NCI-H524 (cell line): ENCODE data around the gene SETD3.

Experiments used
- DNase-seq, 2 experiments: peaks; one replicate each; lab custom pipeline; 2025; lab: John Stamatoyannopoulos, UW

The SETD3 gene

DNA sequence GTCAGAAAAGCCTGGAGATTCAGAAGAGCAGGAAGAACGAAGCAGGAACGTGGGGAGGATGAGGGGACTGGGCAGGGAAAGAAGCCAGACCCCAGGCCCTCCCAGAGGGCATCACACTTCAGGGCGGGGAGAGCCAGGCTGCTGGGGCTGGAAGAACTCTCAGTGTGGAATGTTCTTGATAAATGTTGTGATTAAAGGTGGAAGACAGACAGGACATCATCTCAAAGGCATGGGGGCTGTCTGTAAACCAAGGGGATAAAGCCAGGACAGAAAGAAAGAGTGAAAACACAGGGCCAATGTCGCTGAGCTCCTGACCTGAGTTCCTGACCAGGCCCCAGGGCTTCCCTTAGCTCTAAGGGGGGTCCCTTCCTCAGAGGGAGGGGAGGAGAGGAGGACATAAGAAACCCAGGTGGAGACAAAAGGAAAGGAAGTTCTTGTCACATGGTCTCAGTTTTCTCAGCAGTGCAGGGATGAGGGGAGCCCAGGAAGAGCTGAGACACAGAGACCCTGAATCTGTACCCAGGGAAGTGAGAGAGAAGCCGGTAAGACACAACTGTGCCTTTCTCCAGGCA is 56.3 kb downstream of the SETD3 start:
- no peak for DNase-seq

DNA sequence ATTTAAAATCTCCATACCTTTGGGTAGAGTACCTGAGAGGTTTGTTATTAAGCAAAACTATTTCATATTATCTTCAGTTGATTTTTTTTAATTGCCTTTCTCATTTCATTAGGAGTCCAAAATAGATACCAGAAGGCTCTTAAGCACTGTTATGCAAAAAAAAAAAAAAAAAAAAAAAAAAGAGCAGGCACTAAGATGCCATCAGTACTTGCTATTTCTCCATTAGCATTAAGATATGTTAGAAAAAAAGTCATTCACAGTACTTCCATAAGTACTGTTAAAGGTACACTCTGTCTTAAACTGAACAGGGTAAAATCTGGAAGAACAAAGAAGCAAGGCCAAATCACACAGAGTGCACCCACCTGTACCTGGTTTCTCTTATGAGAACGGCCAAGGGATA is 57.2 kb downstream of the SETD3 start:
- DNase-seq = no peak

DNA sequence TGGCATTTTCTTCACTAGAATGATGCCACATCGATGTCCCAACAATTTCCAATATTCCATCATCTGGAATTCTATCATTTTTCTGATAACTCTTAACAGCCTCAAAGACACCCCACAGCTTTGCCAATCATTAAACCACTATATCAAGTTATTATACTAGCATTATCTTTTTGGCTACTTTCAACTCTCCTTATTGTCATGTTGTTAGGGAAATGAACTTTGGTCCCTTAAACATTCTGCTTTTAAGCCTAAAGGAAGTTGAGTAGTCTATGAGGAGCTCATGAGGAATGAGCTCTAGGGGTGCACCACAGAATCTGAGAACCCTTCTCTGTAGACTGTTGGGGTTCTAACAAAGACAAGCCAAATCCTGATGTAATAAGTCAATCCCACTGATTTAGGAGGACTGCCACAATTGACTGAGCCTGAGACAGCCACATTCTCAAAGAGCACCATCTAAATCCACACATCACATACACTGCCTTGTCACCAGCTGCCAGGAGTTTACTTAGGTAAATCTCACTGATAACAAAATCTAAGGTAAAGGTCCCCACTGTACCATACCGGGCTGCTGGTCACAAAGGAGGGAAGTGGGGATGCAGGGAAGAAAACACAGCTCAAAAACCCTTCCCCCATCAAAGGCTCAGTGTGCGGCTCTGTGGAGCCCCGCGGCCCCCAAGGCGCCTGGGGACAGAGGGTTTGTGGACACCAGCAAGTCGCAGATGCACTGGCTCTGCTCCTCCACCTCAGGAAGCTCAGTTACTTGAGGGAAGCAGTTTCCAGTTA is 58.2 kb downstream of the SETD3 start:
- DNase-seq = no peak

DNA sequence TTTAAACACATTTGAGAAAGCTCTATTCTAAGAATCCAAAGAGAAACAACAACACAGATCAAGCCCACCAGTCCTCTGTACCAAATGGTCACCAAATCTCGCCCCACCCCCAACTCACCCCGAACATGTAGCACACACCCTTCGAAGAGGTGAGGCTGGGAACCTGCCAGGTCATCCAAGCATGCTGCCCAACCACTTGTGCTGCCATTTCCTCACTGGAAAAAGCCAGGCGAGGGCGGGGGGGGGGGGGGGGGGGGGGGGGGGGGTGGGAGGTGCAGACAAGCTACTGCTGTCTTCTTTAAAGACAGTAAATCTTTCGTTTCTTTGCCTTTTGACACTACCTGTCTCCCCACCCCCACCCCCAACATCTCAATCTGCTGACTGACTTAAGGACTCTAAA is 59.9 kb downstream of the SETD3 start:
- no peak for DNase-seq

DNA sequence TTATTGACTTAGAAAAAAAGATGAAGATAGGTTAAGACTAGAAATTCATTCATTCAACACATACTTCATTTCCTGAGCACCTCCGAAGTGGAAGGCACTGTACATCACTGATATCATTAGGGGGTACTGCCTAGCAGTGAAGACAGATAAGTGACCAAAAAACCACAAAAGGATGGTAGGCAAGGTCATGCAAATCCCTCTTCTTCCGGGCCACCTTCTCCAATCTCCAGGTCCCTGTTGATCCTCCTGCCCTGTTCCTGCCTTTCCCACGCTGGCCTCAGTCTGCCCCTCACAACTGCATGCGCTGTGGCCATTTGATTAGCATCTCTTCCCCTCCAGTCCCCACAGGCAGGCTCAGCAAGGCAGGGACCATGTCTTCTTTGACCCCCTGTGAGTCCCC is 60.8 kb downstream of the SETD3 start:
- DNase-seq = no peak

DNA sequence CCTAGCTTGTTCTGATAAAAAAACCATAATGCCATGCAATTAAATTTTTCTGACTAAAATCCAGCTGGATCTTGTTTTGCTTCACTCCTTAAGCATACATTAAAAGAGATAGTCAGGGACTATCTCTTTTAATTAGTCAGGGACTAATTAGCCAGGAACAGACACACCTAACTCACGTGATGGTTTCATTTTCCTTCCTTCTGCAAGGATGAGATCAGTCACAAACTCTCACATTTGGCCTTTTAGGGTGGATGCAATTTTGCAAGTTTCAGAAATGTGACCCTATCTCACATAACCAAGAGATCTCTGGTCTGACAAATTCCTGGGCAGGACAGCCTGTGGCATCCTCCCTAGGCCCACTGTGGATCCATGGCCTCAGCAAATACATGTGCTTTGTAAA is 62.4 kb downstream of the SETD3 start:
- no peak for DNase-seq

DNA sequence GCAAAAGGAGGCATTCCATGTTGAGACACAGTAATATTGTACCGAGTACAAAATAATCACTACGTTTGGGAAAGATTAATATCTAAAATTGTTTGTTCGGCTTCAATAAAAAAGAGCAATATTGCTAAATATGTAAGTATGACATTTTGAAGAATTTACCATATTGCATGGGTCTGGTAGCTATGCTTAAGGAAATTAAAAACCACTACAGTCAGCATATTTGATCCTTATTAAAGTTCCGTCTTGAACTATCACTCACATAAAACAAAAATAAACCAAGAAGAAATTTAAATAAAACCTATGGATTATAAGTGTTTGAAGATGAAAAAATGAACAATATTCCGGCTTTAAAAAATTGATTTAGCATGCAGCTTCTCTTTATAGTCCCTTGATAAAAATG is 63.8 kb downstream of the SETD3 start:
- DNase-seq = no peak

DNA sequence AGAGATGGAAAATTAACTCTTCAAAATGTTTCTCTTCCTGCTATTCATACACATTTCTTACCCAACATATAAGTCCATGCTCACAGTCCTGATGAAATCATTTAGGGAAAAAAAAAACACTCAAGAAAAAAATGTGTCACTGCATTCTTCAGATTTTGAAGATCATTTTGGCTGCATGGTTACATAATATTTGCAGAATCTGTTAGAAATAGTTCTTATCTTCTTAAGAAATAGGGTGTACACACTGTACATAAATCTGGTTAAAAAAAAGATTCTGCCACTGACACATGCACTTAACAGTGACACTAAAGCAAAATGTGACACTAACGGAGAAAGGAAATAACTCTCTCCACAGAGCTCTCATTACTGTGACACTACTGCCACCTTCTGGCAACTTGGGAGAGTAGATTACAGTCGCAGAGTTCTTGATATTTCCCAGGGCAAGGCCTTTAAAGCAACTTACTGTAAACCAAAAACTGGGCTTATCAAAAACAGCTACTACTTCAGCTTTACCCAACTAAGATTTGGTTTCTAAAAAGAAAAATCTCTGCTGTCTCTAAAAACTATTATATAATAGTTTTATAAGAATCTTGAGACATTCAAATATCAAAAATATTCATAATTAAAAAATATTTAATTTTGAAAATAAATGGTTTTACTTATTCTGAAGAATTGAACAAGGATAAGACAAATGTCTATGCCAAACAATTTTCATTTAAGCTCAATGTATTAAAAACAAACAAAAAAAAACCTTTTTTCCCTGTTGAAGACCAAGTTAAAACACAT is 65.0 kb downstream of the SETD3 start:
- peak; percentile 95 to 96 for DNase-seq

DNA sequence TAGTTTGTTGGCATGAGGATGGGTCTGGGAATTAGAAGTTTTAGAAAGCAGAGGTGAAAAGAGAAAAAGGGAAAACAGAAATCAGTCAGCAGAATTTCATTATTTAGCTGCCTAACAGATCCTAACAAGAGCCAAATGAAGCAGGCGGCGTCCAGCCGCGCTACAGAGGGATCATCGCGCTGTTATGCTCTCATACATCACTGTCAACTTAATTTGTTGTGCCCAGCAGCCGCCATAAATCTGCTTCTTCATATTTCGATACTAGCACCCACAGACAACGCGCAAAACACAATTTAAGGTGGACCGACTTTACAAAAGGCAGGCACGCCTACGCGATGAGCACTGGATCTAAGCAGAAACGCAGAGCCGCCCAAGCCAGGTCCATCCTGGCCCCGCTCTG is 66.7 kb downstream of the SETD3 start:
- DNase-seq = peak; percentile 73 to 74

DNA sequence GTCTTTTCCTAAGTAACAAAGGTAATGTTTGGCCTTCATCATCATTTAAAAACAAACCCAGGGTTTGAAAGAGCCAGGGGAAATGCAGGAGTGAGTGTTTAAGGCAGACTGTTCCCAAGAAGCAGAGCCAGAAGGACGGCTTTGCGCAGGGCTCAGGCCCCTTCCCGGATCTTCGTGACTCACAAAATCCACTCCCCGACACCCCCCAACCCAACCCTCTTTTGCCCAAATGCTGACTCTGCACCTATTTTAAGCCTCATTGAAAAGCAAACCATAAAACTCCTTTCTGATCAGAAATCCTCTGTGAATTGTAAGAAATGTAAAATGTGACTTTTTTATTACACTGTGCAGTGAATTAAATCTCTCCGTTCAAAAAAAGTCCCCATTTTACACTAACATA is 67.5 kb downstream of the SETD3 start:
- DNase-seq = peak in 1 of 2 experiments; percentile 62

DNA sequence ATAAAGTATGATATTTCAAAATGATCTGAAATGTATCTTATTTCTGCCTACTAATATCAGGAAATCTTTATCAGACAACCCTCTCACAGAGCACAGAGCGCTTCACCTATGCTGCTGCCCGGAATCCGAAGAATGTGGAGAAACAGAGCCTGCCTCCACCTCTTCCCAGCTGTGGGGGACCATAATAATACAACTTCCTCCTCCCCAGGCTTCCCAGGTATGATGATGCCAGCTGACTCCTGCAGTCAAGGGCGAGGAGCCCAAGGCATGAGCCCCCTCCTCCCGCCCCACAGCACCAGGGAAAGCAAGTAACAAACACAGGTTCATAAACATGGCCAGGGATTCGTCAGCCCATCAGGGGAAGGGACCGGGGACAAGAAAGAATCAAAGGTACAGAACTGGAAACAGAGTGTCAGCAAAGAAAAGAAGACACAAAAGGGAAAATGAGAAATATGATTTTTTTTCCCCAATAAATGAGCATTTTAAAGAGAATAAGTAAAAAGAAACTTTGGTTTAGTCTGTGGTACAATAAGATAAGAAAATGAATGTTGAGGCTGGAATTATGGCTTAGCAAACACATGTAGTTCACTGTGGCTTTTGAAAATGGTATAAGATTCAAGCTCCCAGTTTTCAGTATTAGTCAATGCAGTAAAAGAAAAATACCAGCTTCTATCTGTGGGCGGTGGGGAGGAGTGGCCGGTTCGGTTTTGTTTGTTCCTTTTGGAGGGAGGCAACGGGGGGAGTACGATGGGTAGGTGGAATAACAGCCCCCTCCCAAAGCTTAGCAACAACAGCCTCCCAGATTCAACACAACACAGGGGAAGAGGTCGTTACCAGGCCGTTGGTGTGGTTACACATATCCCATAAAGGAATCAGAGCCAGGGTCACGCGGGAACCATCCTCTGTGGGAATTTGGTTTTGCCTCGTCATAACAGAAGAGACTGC is 68.3 kb downstream of the SETD3 start:
- no peak for DNase-seq

DNA sequence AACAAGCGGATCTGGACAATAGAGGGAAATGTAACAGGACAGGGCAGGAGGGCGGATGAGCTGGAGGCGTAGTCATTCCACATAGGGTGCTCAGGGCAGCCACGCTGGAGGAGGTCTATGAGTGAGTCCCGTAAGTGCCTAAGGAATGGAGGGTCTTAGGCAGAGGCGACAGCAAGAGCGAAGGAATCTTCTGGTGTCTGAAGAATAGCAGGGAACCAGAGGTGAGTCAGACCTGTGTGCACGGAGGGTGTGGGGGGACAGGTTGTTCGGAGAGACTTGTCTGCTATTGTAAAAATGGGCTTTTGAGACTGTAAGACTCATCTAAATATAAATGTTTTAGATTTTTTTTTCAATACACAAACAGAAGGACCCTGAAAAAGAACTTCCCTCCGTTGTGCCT is 70.6 kb downstream of the SETD3 start:
- no peak for DNase-seq

DNA sequence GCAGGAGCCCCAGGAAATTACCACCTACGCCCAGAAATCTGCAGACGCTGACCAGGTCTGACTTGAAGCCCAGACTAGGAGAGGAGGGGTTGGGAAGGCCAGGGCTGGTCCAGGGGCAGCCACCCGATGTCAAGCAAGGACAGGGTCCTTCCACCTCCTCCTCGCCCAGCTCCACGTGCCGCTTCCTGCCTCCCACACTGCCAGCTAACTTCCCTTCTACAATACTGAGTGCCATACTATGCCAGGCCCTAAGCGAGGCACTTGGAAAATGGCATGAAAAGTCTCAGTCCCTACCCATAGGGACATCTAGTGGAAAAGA is 71.7 kb downstream of the SETD3 start:
- no peak for DNase-seq

DNA sequence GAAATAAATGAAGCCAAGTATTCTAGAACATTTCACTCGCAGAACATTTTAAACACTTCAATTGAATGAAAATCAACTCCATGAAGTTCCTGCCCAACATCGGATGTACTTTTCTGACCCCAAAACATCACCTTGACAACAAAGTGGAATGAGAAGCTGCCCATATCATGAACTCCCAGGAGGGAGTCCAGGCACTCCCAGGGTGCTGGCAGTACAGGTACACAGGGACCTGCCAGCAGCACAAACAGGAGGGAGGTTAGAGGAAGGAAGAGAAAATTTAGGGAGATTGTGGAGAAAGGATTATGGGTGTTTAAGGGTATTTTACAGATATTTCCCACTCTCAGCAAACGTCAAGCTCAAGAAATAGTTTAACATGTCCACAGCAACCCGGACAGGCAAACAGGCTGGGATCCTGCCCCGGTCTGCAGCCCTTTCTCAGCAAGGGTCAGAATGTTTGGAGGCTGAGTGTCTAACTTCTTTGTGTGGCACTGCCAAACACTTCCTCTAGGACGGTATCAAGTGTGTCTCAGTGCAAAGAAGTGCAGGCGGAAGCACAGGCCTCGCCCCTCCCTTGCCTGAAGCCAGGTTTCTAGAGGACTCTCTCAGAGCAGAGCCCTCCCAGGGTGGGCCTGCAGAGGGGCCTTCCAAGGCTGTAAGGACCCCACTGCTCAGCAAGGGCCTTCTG is 72.2 kb downstream of the SETD3 start:
- DNase-seq = no peak

DNA sequence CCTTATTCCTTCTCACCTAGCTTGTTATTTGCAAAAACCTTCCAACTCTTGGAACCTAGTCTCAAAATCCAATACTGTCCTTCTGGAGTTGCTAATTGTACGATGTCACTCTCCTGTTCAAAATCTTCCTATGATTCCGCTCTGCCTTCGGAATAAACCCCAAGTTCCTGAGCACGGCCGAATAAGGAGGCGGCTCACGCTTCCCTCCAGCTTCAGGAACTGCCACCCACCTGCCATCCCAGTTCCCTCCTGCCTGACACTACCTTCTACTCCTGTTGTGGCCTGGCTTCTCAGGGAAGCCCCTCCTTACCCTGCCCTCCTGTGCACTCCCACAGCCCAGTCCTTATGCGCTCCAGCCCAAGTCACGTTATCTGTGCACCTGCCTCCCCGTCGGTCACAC is 73.2 kb downstream of the SETD3 start:
- DNase-seq = no peak

DNA sequence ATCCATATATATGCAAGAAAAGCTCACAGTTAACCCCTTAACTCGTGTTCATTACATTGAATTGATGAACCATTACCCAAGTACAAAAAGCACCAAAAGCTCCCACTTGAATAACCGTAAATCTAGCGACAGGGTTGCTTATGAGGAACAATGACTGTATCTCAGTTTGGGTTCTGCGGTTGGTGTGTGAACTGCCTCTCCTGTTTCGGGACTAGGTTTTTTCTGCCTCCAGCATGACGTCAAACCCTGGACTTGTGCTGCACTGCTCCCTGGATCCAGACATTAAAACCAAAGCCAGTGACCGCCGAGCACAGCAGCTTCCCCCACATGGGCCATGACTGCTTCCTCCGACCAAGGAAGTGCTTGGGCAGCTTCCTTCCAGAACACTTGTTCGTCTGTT is 77.7 kb downstream of the SETD3 start:
- no peak for DNase-seq

DNA sequence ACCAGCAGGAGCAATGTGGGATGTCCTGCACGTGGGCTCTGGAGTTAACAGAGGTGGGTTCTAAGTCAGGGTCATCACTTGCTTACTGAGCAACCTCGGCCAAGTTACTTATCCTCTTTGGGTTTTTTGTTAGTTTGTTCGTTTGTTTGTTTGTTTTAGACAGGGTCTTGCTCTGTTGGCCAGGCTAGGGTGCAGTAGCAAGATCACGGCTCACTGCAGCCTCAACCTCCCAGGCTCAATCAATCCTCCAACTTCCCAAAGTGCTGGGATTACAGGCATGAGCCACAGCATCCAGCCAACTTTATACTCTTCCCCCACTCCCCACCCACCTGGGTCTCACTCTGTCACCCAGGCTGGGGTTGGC is 78.4 kb downstream of the SETD3 start:
- DNase-seq = no peak

DNA sequence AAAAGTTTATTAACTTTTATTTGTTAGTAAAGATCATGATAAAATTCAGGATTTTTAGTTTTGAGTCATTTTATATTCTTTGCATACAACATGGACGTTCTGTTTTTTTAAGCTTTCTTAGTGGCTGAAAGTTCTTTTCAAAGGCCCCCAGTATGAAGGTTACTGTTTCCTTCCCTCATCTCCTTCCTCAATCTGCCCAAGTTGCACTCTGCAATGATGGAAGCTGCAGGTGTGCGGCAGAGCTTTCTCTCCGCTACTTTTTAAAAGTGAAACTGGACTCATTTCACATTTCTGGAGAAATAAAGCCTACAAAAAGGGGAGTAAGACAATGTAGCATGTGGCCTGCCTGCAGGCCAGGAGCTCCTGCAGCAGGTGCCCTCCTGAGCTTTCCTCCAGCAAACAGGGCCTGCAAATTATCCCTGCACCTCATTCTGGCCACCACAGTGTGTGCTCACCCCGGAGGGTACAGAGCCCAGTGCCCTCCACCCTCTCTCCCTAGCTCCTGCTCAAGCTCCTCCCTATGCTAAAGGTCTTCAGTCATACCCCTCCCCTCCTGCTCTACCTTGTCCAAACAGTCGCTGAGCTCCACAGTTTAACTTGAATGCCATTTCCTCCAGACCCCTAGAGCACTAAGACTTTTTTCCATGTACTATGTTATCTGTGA is 78.9 kb downstream of the SETD3 start:
- DNase-seq = no peak

DNA sequence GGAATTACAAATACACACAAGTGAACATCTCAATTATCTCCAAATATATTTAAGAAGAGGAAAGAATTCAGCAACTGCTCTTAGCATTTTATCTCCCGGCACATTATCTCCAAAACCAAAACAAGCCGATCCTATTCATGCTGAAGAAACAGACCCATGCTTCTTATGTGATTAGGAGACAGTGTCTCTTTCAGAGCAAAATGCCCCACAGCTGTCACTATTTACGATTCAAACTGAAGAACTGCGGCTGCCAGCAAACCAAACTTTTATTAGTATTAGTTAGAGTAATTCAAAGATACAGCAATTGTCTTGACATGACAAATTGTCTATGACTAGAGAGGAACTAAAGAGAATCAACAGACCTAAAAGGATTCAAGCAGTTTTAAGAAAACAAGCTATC is 79.4 kb downstream of the SETD3 start:
- DNase-seq = no peak

DNA sequence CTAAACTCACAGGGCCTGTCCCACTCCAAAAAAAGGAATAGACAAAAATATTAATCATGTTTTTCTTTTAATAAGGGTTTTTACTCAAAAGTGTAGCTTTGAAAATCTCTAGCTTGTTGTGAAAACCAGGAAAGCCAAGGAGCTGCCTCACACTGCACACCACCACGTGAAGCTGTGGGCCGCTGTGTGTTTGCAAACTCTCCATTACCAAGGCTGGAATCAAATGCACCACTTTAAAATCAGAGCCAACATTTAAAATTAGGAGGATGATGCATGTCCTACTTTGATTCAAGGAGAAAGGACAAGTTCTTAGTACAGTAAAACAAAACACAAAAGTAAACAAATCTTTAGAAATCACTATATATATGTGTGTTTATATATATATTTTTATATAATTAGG is 83.0 kb downstream of the SETD3 start:
- DNase-seq = no peak

DNA sequence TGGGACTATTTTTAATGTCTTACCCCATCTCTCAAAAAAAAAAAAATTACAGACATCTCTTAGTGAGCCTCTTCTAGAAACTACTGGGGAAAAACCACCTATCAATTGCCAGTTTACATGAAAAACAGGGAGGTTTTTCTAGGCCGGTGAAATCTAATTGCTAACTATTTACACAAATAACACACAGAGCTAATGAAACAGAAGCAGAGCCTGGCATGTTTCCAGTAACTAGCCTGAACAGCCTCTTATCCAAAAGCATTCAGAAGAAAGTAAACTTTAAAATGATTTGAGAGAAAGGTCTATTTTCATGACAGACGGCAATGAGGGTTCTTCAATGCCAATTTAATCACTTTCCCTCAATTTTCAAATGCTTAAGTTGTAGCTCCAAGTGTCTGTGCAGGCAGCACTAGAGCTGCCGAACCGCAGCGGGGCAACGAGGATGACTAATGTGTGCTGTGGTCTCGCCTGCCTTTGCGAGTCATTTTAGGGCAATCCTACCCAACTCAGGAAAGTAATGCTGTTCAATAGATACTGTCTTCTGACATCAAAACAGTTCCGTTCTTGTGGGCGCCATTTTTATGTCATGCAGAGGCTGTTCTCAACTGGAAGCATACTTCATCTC is 84.6 kb downstream of the SETD3 start:
- no peak for DNase-seq
